Measurements from ENCODE around the gene TPSD1.

DNA sequence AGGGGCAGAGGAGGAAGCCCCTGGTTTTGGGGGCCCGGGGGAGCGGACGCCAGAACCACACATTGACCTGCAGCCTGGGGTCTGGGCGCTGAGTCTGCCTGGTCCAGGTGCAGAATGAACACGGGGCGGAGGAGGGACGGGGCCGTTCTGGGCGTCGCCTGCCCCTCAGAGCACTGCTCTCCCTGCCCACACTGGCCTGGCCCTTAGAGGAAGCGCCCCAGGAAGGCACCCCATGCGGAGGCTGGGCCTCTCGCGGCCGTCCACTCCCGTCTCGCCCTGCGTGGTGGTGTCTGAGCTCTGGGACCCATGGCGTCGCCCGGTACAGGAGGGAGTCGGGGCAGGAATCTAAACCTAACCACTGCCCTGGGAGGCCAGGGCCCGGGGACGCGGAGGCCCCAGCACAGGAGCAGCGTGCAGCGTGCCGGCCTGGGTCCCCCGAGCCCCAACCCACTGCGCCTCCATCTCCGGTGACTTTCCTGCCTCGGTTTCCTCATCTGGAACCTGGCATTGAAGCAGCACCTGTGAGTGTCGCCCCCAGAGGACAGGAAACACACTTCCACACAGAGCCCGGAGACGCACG is 4.3 kb downstream of the TPSD1 start:
- no peak for TF ChIP-seq ZNF274 (IDR thresholded peaks at IDR 0.05; ENCODE audit: low read depth, low read length)
- no peak for TF ChIP-seq YY1 (IDR thresholded peaks at IDR 0.05; ENCODE audit: insufficient read depth, insufficient read length)
- no peak for TF ChIP-seq SUZ12 (IDR thresholded peaks at IDR 0.05; ENCODE audit: extremely low read depth, insufficient read depth, insufficient read length)
